ENCODE measurements around the gene GFOD1. TPM values are rescaled to one million over a fixed set of nuclear protein-coding genes. Genes with fewer than 3 reads are reported as not detected.

Gene GFOD1
- total and polyA plus RNA-seq, 10 donors, result 3.4 to 54.0 (median 32.5) TPM

DNA sequence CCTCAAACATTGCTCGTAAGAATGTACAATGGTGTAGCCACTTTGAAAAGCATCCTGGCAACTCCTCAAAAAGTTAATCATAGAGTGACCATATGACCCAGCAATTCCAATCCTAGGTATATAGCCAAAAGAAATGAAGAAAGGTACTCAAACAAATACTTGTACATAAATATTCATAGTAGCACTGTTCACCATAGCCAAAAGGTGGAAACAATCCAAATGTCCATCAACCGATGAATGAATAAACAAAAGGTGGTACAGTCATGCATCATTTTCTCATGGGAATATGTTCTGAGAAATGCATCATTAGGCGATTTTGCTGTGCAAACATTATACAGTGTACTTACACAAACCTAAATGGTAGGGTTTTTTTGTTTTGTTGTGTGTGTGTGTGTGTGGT lies 84.7 kb downstream of the GFOD1 start:
- no peaks in the 10 kb centered on the region for H3K27me3 ChIP-seq (replicated peaks in 1 of 7)
- WGBS, 5 donors, result 94 to 99% (median 98%) methylated on average over 3 of the region's 3 CpGs
- no peak for TF ChIP-seq POLR2A (IDR thresholded peaks at IDR 0.05)
- TF ChIP-seq POLR2AphosphoS5 (IDR thresholded peaks at IDR 0.05), result no peak
- TF ChIP-seq, protein P1, sequence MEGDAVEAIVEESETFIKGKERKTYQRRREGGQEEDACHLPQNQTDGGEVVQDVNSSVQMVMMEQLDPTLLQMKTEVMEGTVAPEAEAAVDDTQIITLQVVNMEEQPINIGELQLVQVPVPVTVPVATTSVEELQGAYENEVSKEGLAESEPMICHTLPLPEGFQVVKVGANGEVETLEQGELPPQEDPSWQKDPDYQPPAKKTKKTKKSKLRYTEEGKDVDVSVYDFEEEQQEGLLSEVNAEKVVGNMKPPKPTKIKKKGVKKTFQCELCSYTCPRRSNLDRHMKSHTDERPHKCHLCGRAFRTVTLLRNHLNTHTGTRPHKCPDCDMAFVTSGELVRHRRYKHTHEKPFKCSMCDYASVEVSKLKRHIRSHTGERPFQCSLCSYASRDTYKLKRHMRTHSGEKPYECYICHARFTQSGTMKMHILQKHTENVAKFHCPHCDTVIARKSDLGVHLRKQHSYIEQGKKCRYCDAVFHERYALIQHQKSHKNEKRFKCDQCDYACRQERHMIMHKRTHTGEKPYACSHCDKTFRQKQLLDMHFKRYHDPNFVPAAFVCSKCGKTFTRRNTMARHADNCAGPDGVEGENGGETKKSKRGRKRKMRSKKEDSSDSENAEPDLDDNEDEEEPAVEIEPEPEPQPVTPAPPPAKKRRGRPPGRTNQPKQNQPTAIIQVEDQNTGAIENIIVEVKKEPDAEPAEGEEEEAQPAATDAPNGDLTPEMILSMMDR (IDR thresholded peaks at IDR 0.05 in 8 of 11, conservative IDR thresholded peaks at IDR 0.05 in 3 of 11), result no peak
- no peaks in the 10 kb centered on the region for H3K36me3 ChIP-seq
- H3K27ac ChIP-seq, result no peak overlapping the region
- no peaks in the 10 kb centered on the region for H3K9me3 ChIP-seq
- intact Hi-C loops (cut with DNase I; ENCODE audit: low total_unique reads), result no loop called here
- DNase-seq, result no peak
- no peak overlapping the region for H3K4me3 ChIP-seq
- peaks cover 6 to 75% (median 28%) of the 10 kb centered on the region in 6 donors for H3K4me1 ChIP-seq

DNA sequence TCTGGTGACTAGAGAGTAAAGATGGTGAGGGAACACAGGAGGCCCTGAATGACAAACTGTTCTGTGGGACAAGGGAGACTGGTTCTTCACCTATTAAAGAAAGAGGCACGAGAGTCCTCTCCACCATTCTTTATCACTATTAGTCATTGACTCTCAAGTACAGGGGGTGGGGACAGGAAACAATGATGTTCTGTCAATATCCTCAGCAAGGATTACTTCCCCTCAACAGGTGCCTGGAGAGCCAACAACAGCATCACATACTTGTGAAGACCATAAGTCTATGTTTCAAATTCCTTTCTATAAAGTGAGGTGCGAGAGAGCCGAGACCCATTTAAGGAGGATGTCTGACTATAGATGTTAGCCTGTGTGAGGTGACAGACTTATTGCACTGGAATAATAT lies 86.6 kb downstream of the GFOD1 start:
- TF ChIP-seq POLR2AphosphoS5 (IDR thresholded peaks at IDR 0.05) (no peak), POLR2A (IDR thresholded peaks at IDR 0.05) (no peak)
- TF ChIP-seq, protein P1 (IDR thresholded peaks at IDR 0.05 in 8 of 11, conservative IDR thresholded peaks at IDR 0.05 in 3 of 11), result no peak
- H3K27ac ChIP-seq, result peak overlapping the region in 1 of 8 donors; percentile 5
- no peaks in the 10 kb centered on the region for H3K36me3 ChIP-seq
- no peak overlapping the region for H3K4me3 ChIP-seq
- intact Hi-C loops (cut with DNase I; ENCODE audit: low total_unique reads), result no loop called here
- H3K4me1 ChIP-seq, result peaks cover 26 to 75% (median 41%) of the 10 kb centered on the region in 6 donors
- no peaks in the 10 kb centered on the region for H3K9me3 ChIP-seq
- no peak for DNase-seq
- WGBS, 5 donors, result 74 to 85% (median 80%) methylated on average over 3 of the region's 3 CpGs
- H3K27me3 ChIP-seq (replicated peaks in 1 of 7), result no peaks in the 10 kb centered on the region

DNA sequence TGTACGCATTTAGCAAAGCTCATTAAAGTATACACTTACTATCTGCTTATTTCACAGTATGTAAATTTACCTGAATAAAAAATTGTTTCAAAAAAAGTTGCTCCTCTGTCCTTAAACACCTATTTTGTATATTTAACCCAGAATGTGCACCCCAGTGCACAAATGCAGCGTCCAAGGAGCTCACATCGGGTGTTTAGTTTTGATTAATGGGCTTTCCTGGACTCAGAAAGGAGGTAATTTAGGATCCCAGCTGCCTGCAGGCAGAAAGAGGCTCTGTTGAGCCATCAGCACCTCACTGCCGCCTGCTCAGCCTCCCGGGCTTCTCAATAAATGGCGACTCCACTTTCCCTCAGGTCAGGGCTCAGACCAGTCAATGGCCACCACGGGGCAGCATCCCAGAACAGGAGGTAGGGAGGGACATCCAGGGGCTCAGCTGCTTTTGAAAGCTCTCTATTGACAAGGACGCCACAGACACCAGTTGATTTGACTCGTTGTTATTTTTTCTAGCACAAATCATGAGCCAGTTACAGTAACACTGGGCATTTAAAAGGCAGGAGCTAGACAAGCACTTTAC lies 88.9 kb downstream of the GFOD1 start:
- H3K27ac ChIP-seq, result peak overlapping the region in 3 of 8 donors; percentile 76 to 87 (median 84)
- H3K36me3 ChIP-seq, result no peaks in the 10 kb centered on the region
- no peak overlapping the region for H3K4me3 ChIP-seq
- no peaks in the 10 kb centered on the region for H3K9me3 ChIP-seq
- no peak for DNase-seq
- TF ChIP-seq POLR2A (IDR thresholded peaks at IDR 0.05), result no peak
- no peak for TF ChIP-seq POLR2AphosphoS5 (IDR thresholded peaks at IDR 0.05)
- TF ChIP-seq, protein P1 (IDR thresholded peaks at IDR 0.05 in 8 of 11, conservative IDR thresholded peaks at IDR 0.05 in 3 of 11), result no peak
- 86 to 91% (median 87%) methylated on average over 9 of the region's 9 CpGs for WGBS, 5 donors
- H3K4me1 ChIP-seq, result peaks cover 26 to 66% (median 42%) of the 10 kb centered on the region in 6 donors
- intact Hi-C loops (cut with DNase I; ENCODE audit: low total_unique reads), result no loop called here
- no peaks in the 10 kb centered on the region for H3K27me3 ChIP-seq (replicated peaks in 1 of 7)

DNA sequence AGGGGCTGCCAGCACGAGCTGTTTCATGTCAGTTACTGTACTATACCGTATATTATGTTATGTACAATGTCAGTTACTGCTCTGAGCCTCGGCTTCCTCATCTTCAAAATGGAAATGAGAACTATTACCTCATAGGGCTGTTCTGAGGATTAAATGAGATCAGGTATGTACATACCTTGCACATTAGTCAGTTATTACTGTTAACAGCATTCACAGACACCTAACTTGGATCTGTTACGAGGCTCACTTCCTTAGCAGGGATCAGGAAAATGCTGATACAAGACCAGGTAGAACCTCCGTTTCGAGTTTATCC lies 89.4 kb downstream of the GFOD1 start:
- Histone ChIP-seq H3K4me3 (no peak overlapping the region), H3K36me3 (no peaks in the 10 kb centered on the region), H3K9me3 (no peaks in the 10 kb centered on the region), H3K4me1 (peaks cover 26 to 66% (median 41%) of the 10 kb centered on the region in 6 donors), H3K27me3 (replicated peaks in 1 of 7) (no peaks in the 10 kb centered on the region), H3K27ac (peak overlapping the region in 4 of 8 donors; percentile 76 to 87 (median 80))
- TF ChIP-seq POLR2A (IDR thresholded peaks at IDR 0.05) (no peak), POLR2AphosphoS5 (IDR thresholded peaks at IDR 0.05) (no peak)
- TF ChIP-seq, protein P1 (IDR thresholded peaks at IDR 0.05 in 8 of 11, conservative IDR thresholded peaks at IDR 0.05 in 3 of 11), result no peak
- intact Hi-C loops (cut with DNase I; ENCODE audit: low total_unique reads), result no loop called here
- no peak for DNase-seq
- WGBS, 5 donors, result 56 to 80% (median 72%) methylated on average over 6 of the region's 6 CpGs
